NCI-H82 (cell line): ENCODE data around the gene ADARB2.

Source experiments
- DNase-seq: peaks from one replicate; lab custom pipeline; 2025; lab: John Stamatoyannopoulos, UW

The ADARB2 gene

GRCh38 chr10:1613511-1613910 lies 123.8 kb downstream of the ADARB2 start:
- no peak for DNase-seq

- no peak for DNase-seq
Measured at GRCh38 chr10:1612908-1613307, 124.4 kb downstream of the ADARB2 start.

- DNase-seq: no peak
Measured at GRCh38 chr10:1611936-1612550, 125.3 kb downstream of the ADARB2 start.

- no peak for DNase-seq
Measured at GRCh38 chr10:1610986-1611770, 126.1 kb downstream of the ADARB2 start.

- DNase-seq: no peak
Measured at GRCh38 chr10:1609648-1609970, 127.7 kb downstream of the ADARB2 start.

GRCh38 chr10:1608851-1609647 lies 128.3 kb downstream of the ADARB2 start:
- no peak for DNase-seq

GRCh38 chr10:1608408-1608807 lies 128.9 kb downstream of the ADARB2 start:
- no peak for DNase-seq

GRCh38 chr10:1607466-1607865 lies 129.9 kb downstream of the ADARB2 start:
- no peak for DNase-seq

GRCh38 chr10:1605999-1606940 lies 131.1 kb downstream of the ADARB2 start:
- no peak for DNase-seq

- no peak for DNase-seq
Measured at GRCh38 chr10:1605121-1605520, 132.2 kb downstream of the ADARB2 start.

- no peak for DNase-seq
Measured at GRCh38 chr10:1604246-1604645, 133.1 kb downstream of the ADARB2 start.

GRCh38 chr10:1603181-1603580 lies 134.1 kb downstream of the ADARB2 start:
- DNase-seq: no peak

- no peak for DNase-seq
Measured at GRCh38 chr10:1602037-1602484, 135.3 kb downstream of the ADARB2 start.

GRCh38 chr10:1601406-1601805 lies 135.9 kb downstream of the ADARB2 start:
- DNase-seq: no peak

- DNase-seq: no peak
Measured at GRCh38 chr10:1600861-1601260, 136.5 kb downstream of the ADARB2 start.

GRCh38 chr10:1598393-1599153 lies 138.8 kb downstream of the ADARB2 start:
- no peak for DNase-seq

- DNase-seq: no peak
Measured at GRCh38 chr10:1597370-1598146, 139.8 kb downstream of the ADARB2 start.

- no peak for DNase-seq
Measured at GRCh38 chr10:1596482-1597099, 140.7 kb downstream of the ADARB2 start.

GRCh38 chr10:1595726-1596125 lies 141.6 kb downstream of the ADARB2 start:
- DNase-seq: no peak

GRCh38 chr10:1595242-1595600 lies 142.1 kb downstream of the ADARB2 start:
- no peak for DNase-seq
